A673 (cell line): Measurements from ENCODE around the gene MROH8.

Experiments used
- CTCF ChIP-seq: fragments of 300-800, 200-600 bp; sonication (generic); conservative IDR thresholded peaks from 2 replicates; pipeline ENCODE4 v1.5.1; 2017; ENCODE audit warnings: low read depth, mild to moderate bottlenecking, antibody characterized with exemption, low read length, moderate library complexity, mixed read lengths
- EZH2 ChIP-seq: fragments of 200-600 bp; sonication (generic); IDR thresholded peaks from 2 replicates; pipeline ENCODE4 v1.6.1; 2017; ENCODE audit warnings: borderline replicate concordance, low read depth, mild to moderate bottlenecking, mixed read lengths, antibody characterized with exemption, low read length; ENCODE audit not compliant: poor library complexity, severe bottlenecking

GRCh38 chr20:37209661-37210314, 30.4 kb upstream of the MROH8 start:
- TF ChIP-seq CTCF (no peak), EZH2 (no peak)
